ENCODE results near the gene GLUD2.
"Not testable (repeated sequence)": the region's sequence is repeated elsewhere in the genome, so short reads cannot be mapped to it uniquely, and the experiment has no call there.

GLUD2 gene

GRCh38 chrX:121047441-121048419 is at the start of gene GLUD2:
GLUD2 (plus strand) TSS chrX:121047610; CDS start chrX:121047685, 75 bp downstream.
- DNase-seq: peak; percentile 52

GRCh38 chrX:120999413-120999812 is 48.0 kb upstream of the GLUD2 start:
- no peak for DNase-seq

- DNase-seq: no peak
These were observed 46.8 kb upstream of the GLUD2 start for GRCh38 chrX:121000589-121000988.

GRCh38 chrX:121008920-121009319 is 38.5 kb upstream of the GLUD2 start:
- DNase-seq: no peak

DNA sequence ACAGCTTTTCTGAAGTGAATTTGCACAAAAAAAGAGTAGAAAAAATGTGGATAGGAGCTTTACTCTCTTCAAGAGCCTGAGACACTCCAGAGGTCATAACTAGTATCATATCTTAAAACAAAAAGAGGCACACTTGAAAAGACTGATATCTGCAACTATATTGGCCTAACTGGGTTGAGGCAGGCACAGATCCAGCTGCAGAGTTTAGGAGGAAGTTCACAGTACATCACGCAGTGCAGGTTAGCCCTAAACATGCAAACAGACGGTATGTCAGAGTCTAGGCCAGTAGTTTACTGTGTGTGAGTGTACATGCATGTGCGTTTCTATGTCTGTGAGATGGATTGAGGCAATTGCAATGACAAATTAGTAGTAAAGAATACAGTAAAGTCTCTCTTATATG is 37.6 kb upstream of the GLUD2 start:
- DNase-seq: no peak

GRCh38 chrX:121010218-121010617 is 37.2 kb upstream of the GLUD2 start:
- no peak for DNase-seq

GRCh38 chrX:121011254-121011653 is 36.2 kb upstream of the GLUD2 start:
- no peak for DNase-seq

DNA sequence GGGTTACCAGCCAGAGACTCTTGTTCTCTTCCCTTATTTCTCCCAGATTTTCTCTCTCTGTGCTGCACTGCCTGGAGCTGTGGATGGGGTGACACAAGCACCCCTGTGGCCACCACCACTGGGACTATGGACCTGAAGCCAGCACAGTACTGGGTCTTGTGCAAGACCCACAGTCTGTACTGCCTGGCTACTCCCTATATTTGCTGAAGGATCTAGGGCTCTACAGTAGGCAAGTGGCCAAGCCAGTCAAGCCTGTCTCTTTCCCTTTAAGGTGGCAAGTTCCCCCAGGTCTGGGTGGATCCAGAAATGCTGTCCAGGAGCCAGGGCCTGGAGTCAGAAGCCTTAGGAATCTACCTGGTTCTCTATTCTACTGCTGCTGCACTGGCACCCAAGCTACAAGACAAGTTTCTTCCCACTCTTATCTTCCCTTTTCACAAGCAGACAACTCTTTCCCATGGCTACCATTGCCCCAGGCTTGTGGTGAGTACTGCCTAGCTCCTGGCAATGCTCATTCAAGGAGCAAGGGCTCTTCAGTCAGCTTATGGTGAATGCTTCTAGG is 33.4 kb upstream of the GLUD2 start:
- DNase-seq: no peak

GRCh38 chrX:121014826-121015225 is 32.6 kb upstream of the GLUD2 start:
- no peak for DNase-seq

DNA sequence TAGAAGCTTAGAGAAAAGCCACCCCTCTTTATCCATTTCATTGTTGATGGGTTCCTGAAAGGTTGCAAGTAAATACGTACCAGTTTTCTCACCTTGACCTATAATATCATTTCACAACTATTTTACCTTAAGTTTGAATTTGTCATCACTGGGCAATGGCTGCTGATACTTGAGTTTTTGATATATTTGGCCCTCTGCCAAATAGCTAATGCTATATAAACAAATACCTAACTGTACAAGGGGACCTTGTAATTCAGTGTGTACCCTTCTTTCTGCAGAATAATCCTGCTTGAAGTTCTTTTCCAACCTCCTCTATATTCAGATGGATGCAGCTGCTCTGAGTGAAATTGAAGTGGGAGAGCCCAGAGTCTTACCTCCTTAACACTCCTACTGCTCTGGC is 19.0 kb upstream of the GLUD2 start:
- no peak for DNase-seq

- DNase-seq: no peak
These were observed 17.3 kb upstream of the GLUD2 start for GRCh38 chrX:121030083-121030482.

- peak; percentile 26 for DNase-seq
These were observed 14.9 kb upstream of the GLUD2 start for GRCh38 chrX:121032531-121032930.

GRCh38 chrX:121036137-121036536 is 11.3 kb upstream of the GLUD2 start:
- DNase-seq: no peak

DNA sequence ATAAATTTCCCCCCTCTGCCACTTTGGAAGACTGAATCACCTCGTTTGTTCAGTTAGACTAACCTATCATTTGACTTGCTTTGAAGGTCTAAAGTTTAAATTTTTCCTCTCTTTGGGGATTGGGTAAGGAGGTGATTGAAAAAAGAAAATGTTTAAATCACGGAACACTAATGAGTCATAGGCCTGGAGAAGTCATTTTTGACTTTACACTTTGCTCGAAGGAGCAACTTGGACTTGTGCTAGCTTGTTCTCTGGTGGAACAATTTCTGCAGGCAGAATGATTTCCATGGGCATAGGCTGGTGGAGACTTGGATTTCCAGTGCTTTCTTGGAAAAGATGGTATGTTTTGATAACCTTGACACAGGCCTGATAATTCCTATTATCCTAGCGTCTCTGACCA is 10.5 kb upstream of the GLUD2 start:
- DNase-seq: no peak

DNA sequence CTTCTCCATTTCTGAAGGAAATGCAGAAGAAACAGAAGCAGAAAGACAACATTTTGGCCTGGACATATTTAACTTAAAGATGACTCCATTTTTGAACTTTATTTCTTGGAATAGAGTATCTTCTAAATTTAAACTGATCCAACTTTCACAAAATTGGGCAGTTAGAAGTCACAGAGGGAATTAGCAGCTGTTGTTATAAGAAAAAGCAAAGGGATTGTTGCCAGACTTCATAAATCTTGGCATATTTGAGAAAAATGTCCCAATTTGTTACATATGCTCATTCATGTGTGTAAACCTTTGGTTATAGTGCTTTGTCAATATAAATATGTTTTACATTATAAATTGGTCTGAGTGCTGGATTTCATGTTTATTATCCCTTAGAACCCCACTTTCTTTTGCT is 3.4 kb downstream of the GLUD2 start:
- DNase-seq: no peak

- DNase-seq: no peak
These were observed 4.7 kb downstream of the GLUD2 start for GRCh38 chrX:121052122-121052521.

GRCh38 chrX:121062289-121062688 is 14.9 kb downstream of the GLUD2 start:
- DNase-seq: no peak

GRCh38 chrX:121064579-121064978 is 17.2 kb downstream of the GLUD2 start:
- no peak for DNase-seq

- DNase-seq: not testable (repeated sequence)
These were observed 36.8 kb downstream of the GLUD2 start for GRCh38 chrX:121084247-121084646.

- no peak for DNase-seq
These were observed 37.6 kb downstream of the GLUD2 start for GRCh38 chrX:121084903-121085611.

- DNase-seq: no peak
These were observed 38.2 kb downstream of the GLUD2 start for GRCh38 chrX:121085612-121086010.

- no peak for DNase-seq
These were observed 45.6 kb downstream of the GLUD2 start for GRCh38 chrX:121093011-121093410.
